ENCODE data around the gene UBA1. TPM values are rescaled to one million over a fixed set of nuclear protein-coding genes. Genes with fewer than 3 reads are reported as not detected.

The UBA1 gene
- total and polyA plus RNA-seq, 10 of the 15 experiments (the other 5 are each of a cell fraction or from before 2014, with no cell fraction given) = 60.4 to 314 (median 216) TPM

DNA sequence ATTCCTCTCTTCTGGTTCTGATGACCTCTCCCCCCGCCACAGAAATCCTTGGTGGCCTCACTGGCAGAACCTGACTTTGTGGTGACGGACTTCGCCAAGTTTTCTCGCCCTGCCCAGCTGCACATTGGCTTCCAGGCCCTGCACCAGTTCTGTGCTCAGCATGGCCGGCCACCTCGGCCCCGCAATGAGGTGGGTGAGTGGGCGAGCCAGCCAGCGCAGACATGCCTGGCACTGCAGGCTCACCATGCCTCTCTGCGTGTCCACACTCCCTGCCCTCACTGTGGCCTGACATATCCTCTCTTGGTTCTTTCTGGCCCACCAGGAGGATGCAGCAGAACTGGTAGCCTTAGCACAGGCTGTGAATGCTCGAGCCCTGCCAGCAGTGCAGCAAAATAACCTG, 8.7 kb downstream of the UBA1 start:
- Histone ChIP-seq H2AFZ (ENCODE audit: control insufficient read depth, low read depth, low read length) (no peak overlapping the region), H3K27me3 (replicated peaks in 1 of 2; ENCODE audit: control insufficient read depth in 2 of 2, insufficient read depth in 2 of 2, low read length in 1 of 2) (no peaks in the 10 kb centered on the region), H3K4me3 (no peak overlapping the region), H3K4me1 (ENCODE audit: control insufficient read depth, insufficient read depth, low read length) (peaks cover 3% of the 10 kb centered on the region; the same call in 1 of the 2 replicates), H3K36me3 (ENCODE audit: control insufficient read depth in 2 of 2, insufficient read depth in 2 of 2, low read length in 1 of 2) (peaks cover 53 to 62% of the 10 kb centered on the region in 2 experiments), H3K4me2 (ENCODE audit: control insufficient read depth, insufficient read depth) (no peak overlapping the region), H4K20me1 (ENCODE audit: control insufficient read depth, insufficient read depth) (peaks cover 9% of the 10 kb centered on the region; the same call in 1 of the 2 replicates), H3K9ac (ENCODE audit: control insufficient read depth, insufficient read depth, low read length) (no peak overlapping the region), H3K9me3 (replicated peaks; ENCODE audit: control insufficient read depth, insufficient read depth, low read length) (no peaks in the 10 kb centered on the region), H3K79me2 (ENCODE audit: control insufficient read depth, insufficient read depth, low read length) (peaks cover 11% of the 10 kb centered on the region), H3K27ac (ENCODE audit: control insufficient read depth, insufficient read depth) (no peak overlapping the region)
- WGBS (ENCODE audit: insufficient coverage, insufficient replicate concordance, low lambda C conversion rate, missing lambda C conversion rate) = 96% methylated on average over 11 of the region's 11 CpGs
- POLR2A ChIA-PET = interaction anchor here (0.8 kb wide), 1 partner anchor 11 kb away, joined by 3 read pairs; no protein-coding TSS in a partner anchor
- RAD21 ChIA-PET (ENCODE audit: unreplicated experiment) = no interaction called here
- no TSS peak for BruUV-seq (replicated peaks)
- no peak for TF ChIP-seq TCF3 (IDR thresholded peaks at IDR 0.05; ENCODE audit: borderline replicate concordance, insufficient read depth, low read depth, low read length)
- no peak for TF ChIP-seq RAD21 (IDR thresholded peaks at IDR 0.05; ENCODE audit: insufficient read depth, low read depth, low read length)
- TF ChIP-seq, protein P1, sequence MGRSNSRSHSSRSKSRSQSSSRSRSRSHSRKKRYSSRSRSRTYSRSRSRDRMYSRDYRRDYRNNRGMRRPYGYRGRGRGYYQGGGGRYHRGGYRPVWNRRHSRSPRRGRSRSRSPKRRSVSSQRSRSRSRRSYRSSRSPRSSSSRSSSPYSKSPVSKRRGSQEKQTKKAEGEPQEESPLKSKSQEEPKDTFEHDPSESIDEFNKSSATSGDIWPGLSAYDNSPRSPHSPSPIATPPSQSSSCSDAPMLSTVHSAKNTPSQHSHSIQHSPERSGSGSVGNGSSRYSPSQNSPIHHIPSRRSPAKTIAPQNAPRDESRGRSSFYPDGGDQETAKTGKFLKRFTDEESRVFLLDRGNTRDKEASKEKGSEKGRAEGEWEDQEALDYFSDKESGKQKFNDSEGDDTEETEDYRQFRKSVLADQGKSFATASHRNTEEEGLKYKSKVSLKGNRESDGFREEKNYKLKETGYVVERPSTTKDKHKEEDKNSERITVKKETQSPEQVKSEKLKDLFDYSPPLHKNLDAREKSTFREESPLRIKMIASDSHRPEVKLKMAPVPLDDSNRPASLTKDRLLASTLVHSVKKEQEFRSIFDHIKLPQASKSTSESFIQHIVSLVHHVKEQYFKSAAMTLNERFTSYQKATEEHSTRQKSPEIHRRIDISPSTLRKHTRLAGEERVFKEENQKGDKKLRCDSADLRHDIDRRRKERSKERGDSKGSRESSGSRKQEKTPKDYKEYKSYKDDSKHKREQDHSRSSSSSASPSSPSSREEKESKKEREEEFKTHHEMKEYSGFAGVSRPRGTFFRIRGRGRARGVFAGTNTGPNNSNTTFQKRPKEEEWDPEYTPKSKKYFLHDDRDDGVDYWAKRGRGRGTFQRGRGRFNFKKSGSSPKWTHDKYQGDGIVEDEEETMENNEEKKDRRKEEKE (IDR thresholded peaks at IDR 0.05) = no peak
- TF ChIP-seq MTA3 (IDR thresholded peaks at IDR 0.05; ENCODE audit: borderline replicate concordance, low read length) = no peak
- no peak for TF ChIP-seq HDAC2 (IDR thresholded peaks at IDR 0.05)
- TF ChIP-seq ZNF592 (IDR thresholded peaks at IDR 0.05) = no peak
- TF ChIP-seq TAF1 (IDR thresholded peaks at IDR 0.05; ENCODE audit: borderline replicate concordance, low read depth, low read length) = no peak
- no peak for TF ChIP-seq IRF4 (IDR thresholded peaks at IDR 0.05; ENCODE audit: low read depth, low read length)
- TF ChIP-seq CEBPZ (IDR thresholded peaks at IDR 0.05; ENCODE audit: low read depth, low read length) = no peak
- TF ChIP-seq, protein P2, sequence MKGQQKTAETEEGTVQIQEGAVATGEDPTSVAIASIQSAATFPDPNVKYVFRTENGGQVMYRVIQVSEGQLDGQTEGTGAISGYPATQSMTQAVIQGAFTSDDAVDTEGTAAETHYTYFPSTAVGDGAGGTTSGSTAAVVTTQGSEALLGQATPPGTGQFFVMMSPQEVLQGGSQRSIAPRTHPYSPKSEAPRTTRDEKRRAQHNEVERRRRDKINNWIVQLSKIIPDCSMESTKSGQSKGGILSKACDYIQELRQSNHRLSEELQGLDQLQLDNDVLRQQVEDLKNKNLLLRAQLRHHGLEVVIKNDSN (IDR thresholded peaks at IDR 0.05; ENCODE audit: borderline replicate concordance, extremely low read length, insufficient read depth, low read depth, low read length) = no peak
- CTCF ChIA-PET = interaction anchor here (0.7 kb wide), 1 partner anchor 39 kb away, joined by 3 read pairs; no protein-coding TSS in a partner anchor
- DNase-seq (ENCODE audit: low read depth, low spot score) (no peak), ATAC-seq (no peak), FAIRE-seq (no peak)
- intact Hi-C loops (cut with micrococcal nuclease; ENCODE audit: unreplicated experiment) = no loop called here
- in situ Hi-C loops (cut with MboI) = loop anchor here (25.0 kb wide), 1 partner anchor 1735 kb away; no protein-coding TSS in a partner anchor
- SMC1A ChIA-PET (ENCODE audit: uncharacterized antibody, unreplicated experiment) = no interaction called here

Measured in GM12878 (cell line).